ENCODE data around the gene ITGB1BP1. TPM values are rescaled to one million over a fixed set of nuclear protein-coding genes. Genes with fewer than 3 reads are reported as not detected.

Gene ITGB1BP1
- total RNA-seq, 1 donor from 2014 or later = 39.6 TPM

- ChIA-PET CTCF (no interaction called here), POLR2A (no interaction called here)
- DNase-seq (no peak), ATAC-seq (ENCODE audit: low read depth) (no peak)
- intact Hi-C loops (cut with micrococcal nuclease) = no loop called here
- TF ChIP-seq CTCF (IDR thresholded peaks at IDR 0.05) = no peak
- H3K4me3 Mint-ChIP-seq = no peak overlapping the region
- no peaks in the 10 kb centered on the region for H3K9me3 Mint-ChIP-seq
- no peak overlapping the region for H3K27ac Mint-ChIP-seq
- H3K27me3 Mint-ChIP-seq = peaks cover 13% of the 10 kb centered on the region
- H3K36me3 Mint-ChIP-seq (ENCODE audit: low read depth) = no peaks in the 10 kb centered on the region
- H3K4me1 Mint-ChIP-seq = no peaks in the 10 kb centered on the region
Measured at GRCh38 chr2:9364373-9364772, 59.0 kb downstream of the ITGB1BP1 start.

GRCh38 chr2:9360701-9361100, 62.6 kb downstream of the ITGB1BP1 start:
- intact Hi-C loops (cut with micrococcal nuclease) = no loop called here
- H3K36me3 Mint-ChIP-seq (ENCODE audit: low read depth) = no peaks in the 10 kb centered on the region
- H3K4me3 Mint-ChIP-seq = no peak overlapping the region
- H3K9me3 Mint-ChIP-seq = no peaks in the 10 kb centered on the region
- no peak for ATAC-seq (ENCODE audit: low read depth)
- H3K4me1 Mint-ChIP-seq = no peaks in the 10 kb centered on the region
- no peak overlapping the region for H3K27ac Mint-ChIP-seq
- peaks cover 19% of the 10 kb centered on the region for H3K27me3 Mint-ChIP-seq
- TF ChIP-seq CTCF (IDR thresholded peaks at IDR 0.05) = no peak
- DNase-seq = no peak
- ChIA-PET POLR2A (no interaction called here), CTCF (no interaction called here)

- Mint-ChIP-seq H3K9me3 (no peaks in the 10 kb centered on the region), H3K27ac (no peak overlapping the region), H3K27me3 (peaks cover 19% of the 10 kb centered on the region), H3K4me1 (no peaks in the 10 kb centered on the region), H3K4me3 (no peak overlapping the region), H3K36me3 (ENCODE audit: low read depth) (no peaks in the 10 kb centered on the region)
- TF ChIP-seq CTCF (IDR thresholded peaks at IDR 0.05) = no peak
- intact Hi-C loops (cut with micrococcal nuclease) = no loop called here
- ChIA-PET POLR2A (no interaction called here), CTCF (no interaction called here)
- no peak for DNase-seq
- ATAC-seq (ENCODE audit: low read depth) = no peak
Measured at GRCh38 chr2:9360110-9360509, 63.2 kb downstream of the ITGB1BP1 start.

GRCh38 chr2:9359463-9359862, 63.9 kb downstream of the ITGB1BP1 start:
- no peak overlapping the region for H3K27ac Mint-ChIP-seq
- H3K4me3 Mint-ChIP-seq = no peak overlapping the region
- CTCF ChIA-PET = no interaction called here
- DNase-seq (no peak), ATAC-seq (ENCODE audit: low read depth) (no peak)
- POLR2A ChIA-PET = no interaction called here
- intact Hi-C loops (cut with micrococcal nuclease) = no loop called here
- peaks cover 19% of the 10 kb centered on the region for H3K27me3 Mint-ChIP-seq
- H3K4me1 Mint-ChIP-seq = no peaks in the 10 kb centered on the region
- H3K9me3 Mint-ChIP-seq = no peaks in the 10 kb centered on the region
- no peak for TF ChIP-seq CTCF (IDR thresholded peaks at IDR 0.05)
- no peaks in the 10 kb centered on the region for H3K36me3 Mint-ChIP-seq (ENCODE audit: low read depth)

- Mint-ChIP-seq H3K4me1 (no peaks in the 10 kb centered on the region), H3K27ac (no peak overlapping the region), H3K4me3 (no peak overlapping the region), H3K27me3 (peaks cover 21% of the 10 kb centered on the region), H3K9me3 (no peaks in the 10 kb centered on the region), H3K36me3 (ENCODE audit: low read depth) (no peaks in the 10 kb centered on the region)
- ChIA-PET CTCF (no interaction called here), POLR2A (no interaction called here)
- intact Hi-C loops (cut with micrococcal nuclease) = no loop called here
- ATAC-seq (ENCODE audit: low read depth) (no peak), DNase-seq (no peak)
- TF ChIP-seq CTCF (IDR thresholded peaks at IDR 0.05) = no peak
Measured at GRCh38 chr2:9358846-9359245, 64.5 kb downstream of the ITGB1BP1 start.

Measured in activated B cell treated with CpG ODN at 0.5 μM for 24 hours (primary cell).